Measurements from ENCODE around the gene FNDC3B.

FNDC3B gene

DNA sequence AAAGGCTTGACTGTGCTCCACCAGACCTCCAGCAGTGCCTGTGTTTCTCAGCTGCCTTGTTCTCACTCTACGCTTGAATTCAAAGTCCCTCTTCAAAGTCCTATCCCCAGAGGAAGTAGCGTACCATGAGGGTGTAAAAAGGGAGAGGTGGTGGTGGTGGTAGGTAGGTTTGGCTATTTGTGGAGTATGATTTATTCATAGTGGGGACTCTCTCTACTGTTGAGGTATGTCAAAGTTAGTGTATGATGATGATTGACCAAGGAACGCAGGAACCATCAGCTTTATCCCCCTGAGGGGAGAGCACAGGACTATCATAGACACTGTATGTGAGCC lies 271.0 kb downstream of the FNDC3B start:
- no peak for DNase-seq (ENCODE audit: low spot score)

DNA sequence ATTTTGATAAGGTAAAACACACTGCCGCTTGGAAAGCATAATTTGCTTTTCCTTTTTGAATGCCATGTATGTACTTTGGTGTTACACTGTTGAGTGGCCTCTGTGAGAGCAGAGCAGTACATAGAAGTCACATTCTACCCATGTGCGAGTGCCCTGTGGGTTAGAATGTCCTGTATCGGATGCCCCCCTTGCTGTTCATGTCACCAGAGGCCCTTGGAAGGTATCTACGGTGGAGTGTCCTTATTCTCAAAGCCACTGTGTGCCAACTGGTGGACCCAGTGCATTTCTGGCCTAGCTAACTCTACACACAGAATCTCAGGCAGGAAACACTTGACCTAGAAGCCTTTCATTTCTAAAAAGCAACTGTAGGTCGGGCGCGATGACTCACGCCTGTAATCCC lies 271.8 kb downstream of the FNDC3B start:
- no peak for DNase-seq (ENCODE audit: low spot score)

GRCh38 chr3:172312001-172312400 lies 272.6 kb downstream of the FNDC3B start:
- DNase-seq (ENCODE audit: low spot score): no peak

DNA sequence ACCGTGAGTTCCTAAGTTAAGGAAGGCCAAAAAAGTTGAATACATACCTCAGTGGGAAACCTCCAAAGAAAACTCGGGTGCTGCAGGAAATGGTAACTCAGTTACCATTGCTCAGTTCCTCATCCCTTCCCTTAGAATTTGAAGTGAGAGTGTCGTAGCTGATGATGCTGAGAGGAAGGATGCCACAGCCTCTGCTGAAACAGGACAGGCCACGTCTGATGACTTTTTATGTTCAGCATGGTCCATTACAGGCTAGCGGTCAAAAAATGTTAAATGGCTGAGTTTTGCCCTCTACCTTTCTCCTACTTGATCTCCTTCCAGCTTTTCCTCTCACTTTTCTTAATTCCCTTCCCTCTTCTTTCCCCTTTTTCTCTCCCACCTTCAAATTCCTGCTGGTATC lies 273.3 kb downstream of the FNDC3B start:
- DNase-seq (ENCODE audit: low spot score): no peak

- DNase-seq (ENCODE audit: low spot score): no peak
Observed at GRCh38 chr3:172313671-172314070, 274.3 kb downstream of the FNDC3B start.

- no peak for DNase-seq (ENCODE audit: low spot score)
Observed at GRCh38 chr3:172314591-172315160, 275.3 kb downstream of the FNDC3B start.

GRCh38 chr3:172315401-172316091 lies 276.2 kb downstream of the FNDC3B start:
- DNase-seq (ENCODE audit: low spot score): no peak

- DNase-seq (ENCODE audit: low spot score): no peak
Observed at GRCh38 chr3:172316758-172317157, 277.4 kb downstream of the FNDC3B start.

- no peak for DNase-seq (ENCODE audit: low spot score)
Observed at GRCh38 chr3:172317481-172317880, 278.1 kb downstream of the FNDC3B start.

- DNase-seq (ENCODE audit: low spot score): peak; percentile 25
Observed at GRCh38 chr3:172317984-172318383, 278.6 kb downstream of the FNDC3B start.

DNA sequence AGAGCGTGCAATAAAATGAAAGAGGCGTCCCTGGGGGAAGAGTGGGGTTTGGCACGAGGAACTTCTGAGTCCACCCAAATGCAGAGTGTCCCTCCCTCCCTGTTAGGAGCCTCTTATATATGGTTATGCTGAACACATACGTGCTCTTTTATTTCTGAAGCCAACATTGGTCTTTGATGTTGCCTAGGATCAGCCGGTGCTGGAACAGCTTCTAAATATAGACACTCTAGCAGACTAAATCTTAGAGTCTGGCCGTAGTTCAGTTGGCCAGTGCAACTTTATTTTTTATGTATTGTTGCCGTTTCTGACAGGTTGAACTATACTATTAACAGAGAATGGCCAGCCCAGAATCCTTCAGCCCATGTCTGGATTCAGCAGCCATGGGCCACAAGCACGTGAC lies 280.2 kb downstream of the FNDC3B start:
- DNase-seq (ENCODE audit: low spot score): no peak

GRCh38 chr3:172320468-172320867 lies 281.1 kb downstream of the FNDC3B start:
- DNase-seq (ENCODE audit: low spot score): no peak

- DNase-seq (ENCODE audit: low spot score): no peak
Observed at GRCh38 chr3:172321035-172321434, 281.7 kb downstream of the FNDC3B start.

DNA sequence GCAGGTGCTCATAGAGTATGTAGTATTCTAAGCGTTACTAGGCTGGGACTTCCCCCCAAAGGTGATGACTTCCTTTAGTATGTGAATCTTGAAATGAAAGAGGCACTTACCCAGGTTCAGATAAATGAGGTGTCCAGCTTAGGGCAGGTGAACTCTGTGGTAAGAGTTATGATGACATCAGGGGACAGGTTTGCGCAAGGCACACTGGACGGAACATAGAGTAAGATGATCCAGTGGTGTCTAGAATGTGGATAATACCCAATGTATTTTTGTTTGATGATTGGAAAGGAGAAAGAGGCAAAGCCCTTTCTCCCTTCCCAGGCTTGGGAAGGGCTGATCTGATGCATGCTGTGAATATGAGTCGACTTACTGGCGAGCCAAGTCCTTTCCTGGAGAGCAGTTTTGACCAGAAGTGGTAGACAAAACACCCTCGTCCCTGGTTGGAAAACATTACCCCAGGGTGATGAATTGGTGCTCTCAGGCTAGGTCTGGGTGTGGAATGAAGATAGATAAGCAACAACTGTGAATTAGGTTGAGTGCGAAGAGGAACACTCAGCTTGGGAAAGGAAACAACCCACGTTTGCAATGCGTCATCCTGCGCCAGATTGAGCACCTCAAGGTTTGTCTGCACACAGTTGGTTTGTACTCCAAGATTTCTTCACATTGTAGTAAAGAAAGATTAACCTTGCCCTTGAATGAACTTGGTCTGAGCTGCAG lies 284.7 kb downstream of the FNDC3B start:
- DNase-seq (ENCODE audit: low spot score): peak; percentile 27

GRCh38 chr3:172324611-172325203 lies 285.3 kb downstream of the FNDC3B start:
- DNase-seq (ENCODE audit: low spot score): no peak

- no peak for DNase-seq (ENCODE audit: low spot score)
Observed at GRCh38 chr3:172325461-172325860, 286.1 kb downstream of the FNDC3B start.

DNA sequence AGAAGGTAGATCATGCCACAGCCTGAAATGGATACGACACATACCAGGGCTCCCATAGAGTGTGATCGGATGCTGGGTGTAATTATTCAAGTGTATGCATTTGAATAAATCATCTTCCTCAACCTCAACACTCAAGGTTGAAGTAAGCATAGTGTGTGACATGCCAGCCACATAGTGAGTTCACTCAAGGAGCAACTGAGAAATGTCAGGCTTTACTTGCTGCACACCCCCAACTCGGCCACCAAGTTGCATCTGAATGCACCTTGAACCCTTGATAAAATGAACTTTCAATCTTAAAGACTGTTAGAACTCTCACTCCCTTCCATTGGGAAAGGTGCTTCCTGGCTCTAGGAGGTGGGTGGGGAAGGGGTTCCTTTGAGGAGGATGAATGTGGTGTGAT lies 287.6 kb downstream of the FNDC3B start:
- no peak for DNase-seq (ENCODE audit: low spot score)

DNA sequence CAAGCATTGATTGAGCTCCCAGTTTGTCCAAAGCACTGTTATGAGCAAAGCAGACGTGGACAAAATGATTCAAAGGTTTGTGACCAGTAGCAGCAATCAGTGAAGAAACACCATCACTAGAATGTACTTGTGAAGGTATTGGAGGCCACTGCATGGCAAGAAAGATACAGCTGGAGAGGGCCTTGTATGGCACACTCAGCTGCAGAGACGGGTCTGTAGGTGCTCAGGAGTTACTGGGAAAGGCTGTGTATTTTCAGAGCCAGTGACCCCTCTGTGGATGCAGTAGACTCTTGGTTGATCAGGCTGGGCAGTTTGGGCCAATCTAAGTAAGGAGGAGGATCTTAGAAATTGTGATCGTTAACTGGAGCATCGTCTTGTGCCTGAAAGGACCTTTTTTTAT lies 288.9 kb downstream of the FNDC3B start:
- no peak for DNase-seq (ENCODE audit: low spot score)

DNA sequence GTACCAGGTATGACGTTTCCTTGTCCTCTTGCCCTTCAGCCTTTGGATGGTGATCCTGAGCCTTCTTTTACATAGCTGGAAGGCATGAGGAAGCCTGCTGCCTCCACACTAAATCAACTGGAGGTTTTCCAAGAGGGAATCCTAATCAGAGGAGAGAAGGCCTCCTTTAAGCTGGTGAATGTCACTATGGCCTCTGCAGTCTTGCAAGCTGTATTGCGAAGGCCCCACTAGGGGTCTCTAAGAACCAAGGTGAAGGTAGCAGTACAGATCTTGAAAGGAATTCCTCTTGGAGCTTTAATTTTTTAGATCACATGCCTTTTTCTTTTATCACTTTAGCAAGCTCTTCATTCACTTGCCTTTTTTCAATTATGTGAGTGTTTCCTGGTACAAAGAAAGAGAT lies 289.7 kb downstream of the FNDC3B start:
- no peak for DNase-seq (ENCODE audit: low spot score)

GRCh38 chr3:172330413-172330812 lies 291.0 kb downstream of the FNDC3B start:
- no peak for DNase-seq (ENCODE audit: low spot score)

- peak; percentile 59 for DNase-seq (ENCODE audit: low spot score)
Observed at GRCh38 chr3:172332256-172333041, 293.1 kb downstream of the FNDC3B start.

DNA sequence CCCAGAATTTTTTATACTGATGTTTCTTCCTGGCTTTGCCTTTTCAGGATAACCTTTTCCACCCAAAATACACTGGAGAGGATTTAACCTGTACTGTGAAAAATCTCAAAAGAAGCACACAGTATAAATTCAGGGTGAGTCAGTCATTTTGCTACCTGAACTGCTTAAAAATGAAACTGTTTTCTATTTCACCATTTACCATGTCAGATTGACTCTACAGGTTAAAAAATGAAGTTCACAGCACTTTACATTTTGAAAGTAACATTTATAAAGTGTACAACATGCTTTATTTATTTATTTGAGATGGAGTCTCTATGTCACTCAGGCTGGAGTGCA lies 293.6 kb downstream of the FNDC3B start:
- no peak for DNase-seq (ENCODE audit: low spot score)

Data from activated CD4-positive, alpha-beta T cell treated with anti-CD3 and anti-CD28 coated beads, Interleukin-2, Interleukin-4, amounts not matched to agents 100 ng/mL and 50 ng/mL, durations not matched to agents 16 hours and 8 hours (primary cell).